DMS53 treated with DMSO at 0.1 percent for 48 hours (cell line): ENCODE data around the gene ROM1.
"Not testable (repeated sequence)": the region's sequence is repeated elsewhere in the genome, so short reads cannot be mapped to it uniquely, and the experiment has no call there.

Source experiments
- DNase-seq: peaks from one replicate; lab custom pipeline; 2025; ENCODE audit not compliant: unreplicated experiment; lab: John Stamatoyannopoulos, UW

Gene ROM1, protein sequence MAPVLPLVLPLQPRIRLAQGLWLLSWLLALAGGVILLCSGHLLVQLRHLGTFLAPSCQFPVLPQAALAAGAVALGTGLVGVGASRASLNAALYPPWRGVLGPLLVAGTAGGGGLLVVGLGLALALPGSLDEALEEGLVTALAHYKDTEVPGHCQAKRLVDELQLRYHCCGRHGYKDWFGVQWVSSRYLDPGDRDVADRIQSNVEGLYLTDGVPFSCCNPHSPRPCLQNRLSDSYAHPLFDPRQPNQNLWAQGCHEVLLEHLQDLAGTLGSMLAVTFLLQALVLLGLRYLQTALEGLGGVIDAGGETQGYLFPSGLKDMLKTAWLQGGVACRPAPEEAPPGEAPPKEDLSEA

DNA sequence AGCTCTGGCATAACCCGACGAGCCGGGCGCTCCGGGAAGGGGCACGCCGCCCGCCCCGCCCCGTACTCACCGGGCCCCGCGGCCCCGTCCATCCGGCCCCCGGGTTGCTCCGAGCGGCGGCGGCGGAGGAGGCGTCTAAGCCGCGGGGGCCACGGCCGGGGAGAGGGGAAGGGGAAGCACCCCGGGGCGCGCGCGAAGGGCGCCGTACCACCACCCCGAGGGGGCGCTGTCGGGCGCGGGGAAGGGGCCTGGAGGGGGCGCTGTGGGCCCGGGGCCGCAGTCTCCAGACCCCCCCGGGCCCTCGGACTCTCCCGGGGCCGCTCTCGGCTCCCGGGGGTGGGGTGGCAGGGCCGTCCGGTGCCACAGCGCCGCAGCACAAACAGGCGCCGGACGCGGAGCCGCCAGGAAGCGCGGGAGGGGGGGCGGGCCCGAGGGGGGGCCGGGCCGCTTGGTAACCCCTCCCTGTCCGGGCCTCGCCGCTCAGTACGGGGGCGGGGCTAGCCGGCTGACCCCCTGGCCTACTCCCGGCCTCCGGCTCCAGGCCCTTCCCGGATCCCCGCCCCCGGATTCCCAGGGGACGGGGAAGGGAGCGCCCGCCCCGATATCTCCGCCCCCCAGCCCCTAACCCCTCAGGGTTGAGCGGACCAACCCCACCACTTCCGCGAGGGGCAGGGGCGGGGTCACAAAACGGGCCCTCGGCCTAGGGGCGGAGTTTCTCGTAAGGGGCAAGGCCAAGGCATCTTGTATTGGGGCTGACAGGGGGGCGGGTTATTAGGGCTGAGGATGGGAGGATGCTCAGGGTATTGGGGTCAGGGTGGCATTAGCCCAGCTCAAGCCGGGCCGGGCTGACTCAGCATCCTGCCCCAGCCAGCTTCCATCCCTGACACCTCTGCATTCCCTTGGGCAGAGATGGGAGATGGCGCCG is at the start of gene ROM1, which contains the start of gene EML3:
ROM1 (plus strand) TSS at position 892 of the 925 bp plus-strand sequence; CDS start at position 917, 25 bp downstream.
EML3 (minus strand) TSS at position 410 of the 925 bp plus-strand sequence; CDS start at position 92, 318 bp downstream.
- peak; percentile 51 for DNase-seq

DNA sequence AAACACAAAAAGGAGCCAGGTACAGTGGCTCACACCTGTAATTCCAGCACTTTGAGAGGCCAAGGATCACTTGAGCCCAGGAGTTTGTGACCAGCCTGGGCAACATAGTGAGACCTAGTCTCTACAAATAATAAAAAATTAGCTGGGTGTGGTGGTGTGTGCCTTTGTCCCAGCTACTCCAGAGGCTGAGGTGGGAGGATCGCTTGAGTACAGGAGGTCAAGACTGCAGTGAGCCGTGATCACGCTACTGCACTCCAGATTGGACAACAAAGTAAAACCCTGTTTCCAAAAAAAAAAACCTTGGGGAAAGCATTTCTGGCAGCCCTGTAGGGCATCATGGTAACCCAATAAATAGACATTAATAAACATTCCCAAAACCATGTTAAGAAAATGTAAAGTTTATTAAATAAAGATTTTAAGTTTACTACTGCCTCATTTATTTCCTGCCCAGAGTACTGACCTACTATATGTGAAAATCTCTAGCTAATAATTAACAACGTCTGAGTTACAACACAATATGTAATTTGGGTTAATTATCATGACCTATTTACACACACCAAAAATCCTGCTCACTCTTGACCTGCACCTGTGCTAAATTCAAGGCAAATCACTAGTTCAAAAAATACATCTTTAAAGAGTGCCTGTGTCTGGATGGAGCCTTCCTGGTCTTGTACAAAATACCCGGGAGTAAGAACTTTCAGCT is 47.8 kb upstream of the ROM1 start:
- no peak for DNase-seq

DNA sequence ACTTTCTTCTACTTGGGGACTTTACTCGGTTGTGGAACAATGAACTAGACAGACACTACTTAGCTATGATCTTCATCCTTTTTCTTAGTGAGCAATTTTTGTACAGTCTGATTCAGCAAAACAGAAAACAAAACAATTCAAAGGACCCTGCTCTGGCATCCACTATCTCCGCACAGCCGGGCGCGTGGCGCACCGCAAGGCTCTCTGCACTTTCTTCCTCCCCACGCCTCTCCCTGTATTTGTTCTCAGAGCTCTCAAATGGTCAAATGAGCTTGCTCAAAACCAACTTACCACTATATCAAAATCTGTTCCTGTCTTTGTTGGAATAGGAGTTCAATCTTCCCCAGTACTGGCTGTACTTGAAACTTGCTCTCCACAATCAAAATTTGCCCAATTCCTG is 46.8 kb upstream of the ROM1 start:
- DNase-seq = no peak

DNA sequence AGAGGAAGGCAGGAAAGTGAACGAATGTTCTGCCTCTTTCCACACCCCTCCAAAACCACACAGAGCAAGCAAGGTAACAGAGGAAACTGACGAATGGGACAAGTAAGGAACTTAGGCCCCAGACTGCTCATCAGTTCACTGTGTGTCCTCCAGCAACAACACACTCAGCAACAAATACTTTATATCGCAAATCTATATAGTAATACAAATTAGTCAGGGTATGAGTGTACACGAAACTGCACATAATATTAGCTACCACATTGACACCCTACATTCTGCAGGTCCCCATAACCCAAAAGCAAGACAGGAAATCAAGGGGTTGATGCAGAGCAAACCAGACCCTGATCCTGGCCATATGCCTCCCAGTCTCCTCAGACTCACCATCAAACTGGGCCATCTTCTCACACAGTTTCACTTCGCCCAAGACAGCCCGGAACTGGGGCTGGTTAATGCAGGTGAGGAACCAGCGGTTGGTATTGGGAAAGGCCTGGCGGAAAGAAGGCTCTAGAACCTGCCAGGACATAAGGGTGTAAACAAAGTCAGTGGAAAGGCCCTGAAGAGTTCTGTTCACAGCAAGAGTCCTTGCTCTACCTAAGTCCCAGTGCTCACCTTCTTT is 45.9 kb upstream of the ROM1 start:
- no peak for DNase-seq

DNA sequence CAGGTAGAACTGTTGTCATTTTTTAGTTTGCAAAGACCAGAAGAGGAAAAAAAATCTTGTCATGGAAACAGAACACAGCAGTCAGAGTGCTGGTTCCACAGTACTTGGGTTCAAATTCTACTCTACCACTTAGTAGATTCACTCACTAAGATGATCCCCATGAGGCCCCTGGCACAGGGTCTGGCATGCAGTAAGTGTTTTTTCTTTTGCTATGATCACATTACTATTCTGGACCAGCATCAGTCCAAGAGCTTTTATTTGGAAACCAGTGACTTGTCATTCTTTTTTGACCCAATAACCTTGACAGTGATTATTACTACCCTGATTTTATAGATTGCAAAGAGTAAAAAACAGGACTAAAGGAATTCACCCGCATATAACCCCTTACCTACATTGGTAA is 43.4 kb upstream of the ROM1 start:
- DNase-seq = no peak

DNA sequence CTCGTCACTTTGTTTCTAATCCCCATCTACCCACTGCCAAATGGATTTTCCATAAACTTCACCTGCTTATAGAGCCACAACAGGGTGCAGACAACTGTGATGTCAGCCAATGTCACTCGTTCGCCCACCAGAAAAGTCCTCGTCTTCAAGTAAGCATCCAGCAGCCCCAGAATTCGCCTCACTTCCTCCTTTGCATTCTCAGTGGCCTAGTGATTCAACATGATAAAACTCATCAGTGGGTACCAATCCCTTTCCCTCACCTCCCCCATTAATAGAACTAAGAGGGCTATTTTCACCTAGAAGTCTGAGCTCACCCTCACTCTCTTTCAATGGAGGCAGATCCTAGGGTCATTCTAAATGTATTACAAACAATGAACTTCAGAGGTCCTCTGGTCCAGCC is 42.2 kb upstream of the ROM1 start:
- not testable (repeated sequence) for DNase-seq

DNA sequence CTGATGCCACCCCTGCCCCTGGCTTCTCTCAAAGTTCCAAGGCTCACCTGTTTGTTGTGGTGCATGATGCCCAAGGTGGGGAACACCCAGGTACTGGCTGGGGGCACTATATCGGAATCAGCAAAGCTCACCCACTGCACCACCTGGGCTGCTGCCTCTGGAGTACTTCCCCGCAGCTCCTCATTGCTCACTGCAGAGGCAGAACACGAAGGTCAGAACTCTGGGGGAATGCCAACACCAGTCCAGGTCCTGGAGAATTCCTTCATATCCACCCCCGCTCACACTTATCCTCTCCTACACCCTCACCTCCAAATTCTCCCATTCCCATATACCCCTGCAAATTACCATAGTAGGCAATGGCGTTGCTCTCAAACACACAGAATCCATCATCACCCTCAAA is 41.6 kb upstream of the ROM1 start:
- not testable (repeated sequence) for DNase-seq

DNA sequence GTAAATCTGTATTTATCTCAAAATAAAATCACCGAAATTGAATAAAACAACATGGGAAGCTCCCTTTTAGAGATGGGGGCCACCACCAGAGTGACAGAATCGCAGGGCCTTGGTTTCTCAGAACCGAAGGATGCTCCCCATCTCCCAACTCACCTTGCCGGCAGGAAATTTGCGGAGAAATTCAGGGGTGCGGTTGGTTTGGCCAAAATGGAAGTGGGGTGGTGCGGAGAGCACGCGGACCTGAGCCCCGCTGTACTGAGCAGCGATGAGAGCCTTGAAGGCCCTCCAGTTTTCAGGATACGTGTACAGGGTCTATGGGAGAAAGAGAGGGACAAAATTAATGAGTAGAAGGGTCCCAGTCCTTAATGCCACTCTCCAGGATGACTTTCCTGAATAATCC is 40.6 kb upstream of the ROM1 start:
- DNase-seq = no peak

DNA sequence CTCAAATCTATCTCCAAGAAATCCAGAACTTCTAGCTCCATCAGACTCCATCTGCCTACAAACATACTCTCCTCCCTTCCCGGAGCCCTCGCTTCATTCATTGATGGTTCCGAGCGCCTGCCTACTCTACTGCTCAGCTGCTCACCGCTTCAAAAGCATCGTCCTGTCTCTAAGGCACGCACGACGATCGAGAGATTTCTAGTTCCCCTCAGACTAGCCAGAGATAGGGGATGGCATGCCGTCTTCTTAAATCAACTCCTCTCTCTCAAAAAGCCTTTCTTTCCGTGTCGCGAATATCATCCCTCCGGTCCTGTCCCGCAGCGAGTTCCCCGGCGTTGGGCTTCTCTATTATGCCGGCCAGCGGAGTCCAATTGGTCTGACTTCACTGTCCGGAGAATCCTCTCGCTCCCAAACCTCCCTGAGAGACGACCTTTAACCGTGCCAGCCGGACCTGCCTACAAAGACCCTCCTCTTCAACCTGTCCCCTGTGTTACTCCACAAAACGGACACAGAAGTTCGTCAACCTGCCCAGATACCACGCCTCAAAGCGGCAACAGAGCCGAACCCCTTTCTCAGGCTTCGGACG is 40.0 kb upstream of the ROM1 start:
- DNase-seq = no peak

DNA sequence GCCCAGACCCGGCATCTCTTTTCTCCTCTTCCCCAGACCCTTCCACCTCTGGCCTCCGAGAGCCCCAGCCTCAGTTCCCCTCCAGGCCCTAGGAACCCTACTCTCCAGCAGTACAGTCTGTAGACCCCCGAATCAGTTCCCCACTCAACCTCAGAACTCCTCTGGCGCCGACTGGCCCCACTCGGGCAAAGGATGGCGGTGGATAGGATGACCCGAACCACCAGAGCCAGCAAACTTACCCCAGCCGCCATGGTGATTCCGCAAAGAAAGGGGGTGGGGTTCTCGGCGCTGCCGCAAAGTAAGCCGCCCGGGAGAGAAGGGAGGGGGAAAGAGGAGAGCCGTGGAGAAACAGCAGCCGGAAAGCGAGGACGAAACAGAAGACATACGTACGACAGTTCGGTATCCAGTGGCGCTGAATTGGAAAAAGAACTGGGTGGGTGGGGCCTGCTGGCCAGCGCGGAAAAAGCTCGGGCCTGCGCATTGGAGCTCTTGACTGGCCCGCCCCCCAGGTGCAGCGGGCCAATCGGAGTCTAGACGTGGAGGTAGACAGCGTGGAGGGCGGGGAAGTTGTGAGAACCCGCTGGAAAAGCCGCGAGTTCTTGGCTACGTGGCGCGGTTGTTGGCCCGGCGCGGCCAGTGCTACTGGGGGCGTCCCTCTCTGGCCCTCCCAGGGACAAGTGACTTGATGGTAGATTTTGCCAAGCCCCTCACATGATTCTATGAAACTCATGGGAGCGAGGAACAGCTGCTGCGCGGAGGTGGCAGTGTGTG is 39.3 kb upstream of the ROM1 start, which contains the start of gene EEF1G:
EEF1G (minus strand) TSS at position 300 of the 771 bp plus-strand sequence; CDS start at position 251, 49 bp downstream.
- DNase-seq = peak; percentile 98

DNA sequence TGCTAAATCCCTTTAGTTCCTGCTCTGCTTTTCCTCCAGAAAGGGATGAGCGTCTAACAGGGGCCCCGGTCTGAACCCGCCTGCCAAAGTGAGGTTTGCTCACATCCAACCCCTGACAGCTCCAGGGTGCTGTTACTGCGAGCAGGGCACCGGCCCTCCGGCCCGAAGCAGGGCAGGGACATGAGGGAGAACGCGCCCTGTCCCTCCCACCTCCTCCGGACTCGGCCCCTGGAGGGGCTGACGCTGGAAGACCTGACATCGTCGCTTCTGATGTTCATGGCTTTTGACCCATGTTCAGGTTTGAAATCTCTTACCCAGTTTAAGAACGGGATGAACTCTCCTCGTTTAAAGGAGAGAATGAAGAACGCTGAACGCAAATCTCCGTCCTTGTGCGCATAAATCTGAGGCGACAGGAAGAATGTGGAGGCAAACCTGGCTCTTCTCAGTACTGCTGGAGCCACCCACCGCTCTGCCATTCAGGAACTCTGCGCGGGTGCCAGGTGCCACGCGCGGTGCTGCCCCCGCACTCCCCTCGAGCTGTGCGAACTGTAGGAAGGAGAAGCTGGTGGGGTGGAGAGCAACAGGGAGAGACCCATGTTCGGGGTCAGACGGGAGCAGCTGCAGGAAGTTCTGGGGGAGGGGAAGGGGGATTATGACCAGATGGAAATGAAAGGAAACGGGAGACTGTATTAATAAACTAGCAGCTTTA is 38.5 kb upstream of the ROM1 start:
- peak; percentile 22 for DNase-seq

DNA sequence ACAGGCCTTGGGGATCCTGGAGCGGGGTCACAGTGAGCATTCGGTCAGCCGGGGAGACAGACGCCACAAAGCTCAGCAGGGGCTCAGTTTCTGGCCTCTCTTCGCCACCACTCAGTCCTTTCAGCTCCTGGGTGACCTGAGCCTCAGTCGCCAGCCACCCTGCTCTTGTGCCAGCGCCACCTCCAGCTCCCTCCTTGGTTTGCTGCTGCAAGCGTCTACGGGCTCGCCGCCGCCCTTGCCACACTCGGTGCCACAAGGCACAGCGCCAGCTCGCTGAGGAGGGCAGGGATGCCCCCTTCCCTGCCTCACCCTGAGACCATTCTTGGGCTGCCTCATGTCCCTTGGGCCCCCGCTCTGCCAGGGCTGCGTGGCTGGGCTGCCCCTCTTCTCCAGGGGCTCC is 37.9 kb upstream of the ROM1 start:
- no peak for DNase-seq

DNA sequence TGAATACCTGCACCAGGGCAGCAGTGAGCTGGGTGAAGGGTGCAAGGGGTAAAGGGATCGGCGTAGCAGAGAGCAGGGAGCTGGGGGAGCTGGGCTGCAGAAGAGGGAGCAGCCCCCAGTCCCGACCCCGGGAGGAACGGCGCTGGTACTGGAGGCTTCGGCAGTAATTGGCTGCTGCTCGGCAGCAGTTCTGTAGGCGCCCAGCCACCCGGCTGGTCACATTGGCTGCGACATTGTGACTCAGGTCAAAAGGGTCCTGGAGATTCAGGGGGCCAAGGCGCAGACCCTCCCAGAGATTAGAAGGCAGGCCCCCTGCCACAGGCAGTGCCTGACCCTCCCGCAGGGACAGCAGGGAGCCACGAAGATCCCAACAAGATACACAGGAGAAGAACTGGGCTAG is 37.2 kb upstream of the ROM1 start:
- DNase-seq = no peak

DNA sequence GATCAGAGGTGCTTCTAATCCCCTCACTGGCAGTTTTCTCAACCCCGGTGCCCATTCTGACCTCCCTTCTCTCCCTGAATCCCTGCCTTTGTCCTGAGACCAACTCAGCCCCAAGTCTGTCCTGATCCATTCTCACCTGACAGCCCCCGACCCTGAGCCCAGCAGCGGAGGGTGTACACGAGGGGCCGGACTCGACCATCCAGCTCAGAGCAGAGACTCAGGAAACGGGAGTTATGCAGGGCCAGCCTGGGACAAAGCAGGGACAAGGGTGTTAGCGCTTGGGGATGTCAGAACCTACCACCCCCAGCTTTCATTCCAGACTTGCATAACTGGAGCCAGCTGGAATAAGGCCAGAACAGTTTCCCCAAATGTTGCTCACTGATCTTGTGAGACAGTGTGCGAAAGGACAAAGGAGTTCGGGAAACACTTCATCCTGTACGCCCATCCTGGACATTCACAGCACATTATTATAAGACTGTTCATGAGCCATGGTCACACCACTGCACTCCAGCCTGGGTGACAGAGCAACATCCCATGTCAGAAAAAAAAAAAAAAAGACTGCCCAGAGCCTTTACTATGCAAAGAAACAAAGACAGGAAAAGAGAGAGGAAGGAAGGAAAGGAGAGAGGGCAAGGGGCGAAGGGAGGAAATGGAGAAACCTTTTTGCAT is 35.9 kb upstream of the ROM1 start:
- no peak for DNase-seq

DNA sequence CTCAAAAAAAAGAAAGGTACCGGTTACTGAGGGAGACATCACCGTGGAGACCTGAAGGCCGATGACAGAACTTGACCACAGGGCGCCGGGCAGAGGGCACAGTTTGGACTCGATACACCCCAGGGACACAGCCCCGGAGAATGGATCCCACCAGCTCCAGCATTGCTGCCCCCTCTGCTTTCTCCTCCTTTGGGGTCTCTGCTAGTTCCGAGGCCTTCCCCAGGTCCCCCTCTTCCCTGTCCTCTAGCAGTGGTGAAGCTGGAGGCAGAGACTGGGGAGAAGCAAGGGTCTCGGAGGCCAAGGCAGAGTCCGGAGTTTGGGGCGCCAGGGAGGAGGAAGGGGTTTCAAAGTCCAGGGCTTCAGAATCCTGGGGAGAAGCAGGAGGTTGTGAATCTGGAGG is 34.5 kb upstream of the ROM1 start:
- DNase-seq = no peak

DNA sequence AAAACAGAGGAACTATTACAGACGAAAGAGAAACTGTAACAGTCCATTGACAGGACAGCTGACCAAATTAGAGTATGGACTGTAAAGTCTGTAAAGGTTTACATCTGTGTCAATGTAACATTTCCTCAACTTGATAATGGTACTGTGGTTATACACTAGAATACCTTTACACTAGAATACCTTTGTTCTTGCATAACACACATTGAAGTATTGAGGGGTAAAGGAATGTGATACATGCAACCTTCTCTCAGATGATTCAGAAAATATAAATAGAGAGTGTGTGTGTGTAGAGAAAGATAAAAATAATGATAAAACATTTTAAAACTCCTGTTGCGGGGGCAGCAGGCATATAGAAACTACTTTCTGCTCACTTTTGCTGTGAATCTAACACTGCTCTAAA is 33.8 kb upstream of the ROM1 start:
- DNase-seq = no peak

DNA sequence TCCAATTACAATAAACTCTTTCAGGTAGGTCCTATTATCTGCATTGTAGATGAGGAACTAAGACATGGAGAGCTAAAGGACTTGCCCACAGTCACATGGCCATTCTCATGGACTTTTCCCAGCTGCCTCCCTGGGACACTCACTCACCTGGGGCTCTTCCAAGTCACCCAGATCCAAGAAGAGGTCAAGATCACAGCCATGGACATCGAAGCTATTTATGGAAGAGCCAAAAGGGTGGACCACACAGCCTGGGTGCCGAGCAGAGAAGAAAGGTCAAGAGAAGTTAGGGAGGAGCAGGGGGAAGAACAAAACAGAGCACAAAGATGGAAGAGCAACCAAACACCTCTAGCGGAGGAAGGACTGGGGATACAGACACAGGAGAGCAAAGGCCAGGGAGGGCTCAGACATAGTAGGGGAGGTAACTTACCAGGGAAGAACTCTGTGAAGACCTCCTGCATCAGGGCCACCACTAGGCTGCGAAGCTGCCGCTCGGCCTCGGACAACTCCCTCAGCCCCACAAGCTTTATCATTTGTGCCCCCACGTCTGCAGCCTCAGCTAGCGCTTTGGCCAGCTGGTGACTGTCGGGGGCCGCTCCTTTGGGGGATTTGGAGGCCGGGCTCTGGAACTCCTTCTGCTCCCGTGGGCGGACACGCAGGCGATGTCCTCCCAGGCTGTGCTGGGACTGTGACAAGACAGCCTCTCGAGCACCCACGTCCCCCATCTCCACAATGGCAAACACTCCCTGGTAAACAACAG is 31.9 kb upstream of the ROM1 start:
- DNase-seq = no peak

DNA sequence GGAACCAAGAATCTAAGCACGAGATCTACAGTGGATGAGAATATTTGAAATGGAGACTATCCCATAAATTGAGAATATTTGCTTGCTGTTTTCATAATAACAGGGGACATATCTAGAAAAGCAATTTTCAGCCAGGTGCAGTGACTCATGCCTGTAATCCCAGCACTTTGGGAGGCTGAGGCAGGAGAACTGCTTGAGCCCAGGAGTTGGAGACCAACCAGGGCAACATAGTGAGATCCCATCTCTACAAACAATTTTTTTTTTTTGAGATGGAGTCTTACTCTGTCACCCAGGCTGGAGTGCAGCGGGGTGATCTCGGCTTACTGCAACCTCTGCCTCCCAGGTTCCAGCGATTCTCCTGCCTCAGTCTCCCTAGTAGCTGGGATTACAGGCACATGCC is 31.3 kb upstream of the ROM1 start:
- not testable (repeated sequence) for DNase-seq
